CD14-positive monocyte (primary cell): ENCODE measurements around the gene RNF10. TPM values are rescaled to one million over a fixed set of nuclear protein-coding genes. Genes with fewer than 3 reads are reported as not detected.

Source experiments
- DNase-seq, 3 donors: peaks; one replicate each; pipeline ENCODE4 v3.0.0-alpha.2; 2011 to 2022
- H2AFZ ChIP-seq: 2 replicates; pipeline ENCODE4 v1.6.0; 2012; ENCODE audit warnings: mild to moderate bottlenecking, low read depth, low read length, inconsistent platforms; ENCODE audit not compliant: insufficient read depth, poor library complexity, severe bottlenecking
- H3K27ac ChIP-seq, 2 donors: 1 replicate in 1 of 2; 2 replicates in 1 of 2; pipeline ENCODE4 v1.5.1; 2012 to 2013; ENCODE audit warnings: low read length in 2 of 2, control low read depth in 1 of 2, inconsistent platforms in 1 of 2, low read depth in 1 of 2, mild to moderate bottlenecking in 1 of 2
- H3K27me3 ChIP-seq, 2 donors: one replicate each; pipeline versions ENCODE4 v1.6.0 to v1.6.1; 2011 to 2013; ENCODE audit warnings: low read length in 2 of 2; ENCODE audit not compliant: control insufficient read depth in 2 of 2, insufficient read depth in 2 of 2
- H3K36me3 ChIP-seq, 2 donors: replicated peaks in 1 of 2; 1 replicate in 1 of 2; 2 replicates in 1 of 2; pipeline versions ENCODE4 v1.5.1 to v1.6.1; 2012 to 2013; ENCODE audit warnings: low read length in 2 of 2, control low read depth in 1 of 2, inconsistent platforms in 1 of 2, mild to moderate bottlenecking in 1 of 2; ENCODE audit not compliant: insufficient read depth in 2 of 2, control insufficient read depth in 1 of 2
- H3K4me1 ChIP-seq, 2 donors: 1 replicate in 1 of 2; 2 replicates in 1 of 2; pipeline versions ENCODE4 v1.5.1 to v1.6.1; 2012 to 2013; ENCODE audit warnings: low read length in 2 of 2, control low read depth in 1 of 2, inconsistent platforms in 1 of 2, mild to moderate bottlenecking in 1 of 2, moderate library complexity in 1 of 2; ENCODE audit not compliant: insufficient read depth in 2 of 2, control insufficient read depth in 1 of 2
- H3K4me2 ChIP-seq: replicated peaks from 2 replicates; pipeline ENCODE3; 2012; ENCODE audit warnings: low read length, moderate library complexity, mild to moderate bottlenecking; ENCODE audit not compliant: poor library complexity, severe bottlenecking; ENCODE audit errors: extremely low read depth
- H3K4me3 ChIP-seq, 3 experiments: fragments of 200-600 bp in 1 of 3; sonication (generic) in 1 of 3; replicated peaks in 1 of 3; 1 replicate in 2 of 3; 2 replicates in 1 of 3; pipeline ENCODE4 v1.5.1; 2011 to 2013; ENCODE audit warnings: low read length in 3 of 3, mild to moderate bottlenecking in 3 of 3, control low read depth in 2 of 3, low read depth in 2 of 3, inconsistent platforms in 1 of 3, moderate library complexity in 1 of 3
- H3K79me2 ChIP-seq: 2 replicates; pipeline ENCODE4 v1.6.0; 2012; ENCODE audit warnings: mild to moderate bottlenecking, control low read depth, inconsistent platforms, low read length, moderate library complexity; ENCODE audit not compliant: insufficient read depth
- H3K9ac ChIP-seq: 2 replicates; pipeline ENCODE4 v1.6.0; 2017; ENCODE audit warnings: low read length, mild to moderate bottlenecking; ENCODE audit not compliant: insufficient read depth, poor library complexity, severe bottlenecking
- H3K9me3 ChIP-seq, 2 donors: replicated peaks in 1 of 2; 1 replicate in 1 of 2; 2 replicates in 1 of 2; pipeline versions ENCODE4 v1.5.1 to v1.6.1; 2012 to 2013; ENCODE audit warnings: low read length in 2 of 2, control low read depth in 1 of 2; ENCODE audit not compliant: control insufficient read depth in 1 of 2, insufficient read depth in 1 of 2
- H4K20me1 ChIP-seq: 2 replicates; pipeline ENCODE4 v1.6.0; 2012; ENCODE audit warnings: mild to moderate bottlenecking, low read length, control low read depth, moderate library complexity; ENCODE audit not compliant: insufficient read depth
- H3K27ac Mint-ChIP-seq, 7 donors: one replicate each; pipeline ENCODE4 v1.8.0; 2020; ENCODE audit warnings: mild to moderate bottlenecking in 7 of 7, mixed read lengths in 7 of 7, moderate library complexity in 6 of 7, inconsistent platforms in 2 of 7
- H3K27me3 Mint-ChIP-seq, 3 donors: one replicate each; pipeline ENCODE4 v1.8.0; 2021 to 2022; ENCODE audit warnings: low read depth in 3 of 3, mild to moderate bottlenecking in 3 of 3, mixed read lengths in 3 of 3, moderate library complexity in 3 of 3, inconsistent platforms in 1 of 3
- H3K36me3 Mint-ChIP-seq, 2 donors: one replicate each; pipeline ENCODE4 v1.8.0; 2020; ENCODE audit warnings: mixed read lengths in 2 of 2, inconsistent platforms in 1 of 2, mild to moderate bottlenecking in 1 of 2
- H3K4me1 Mint-ChIP-seq: one replicate; pipeline ENCODE4 v1.8.0; 2020; ENCODE audit warnings: mild to moderate bottlenecking, mixed read lengths
- H3K4me3 Mint-ChIP-seq, 2 donors: one replicate each; pipeline ENCODE4 v1.8.0; 2020; ENCODE audit warnings: mild to moderate bottlenecking in 2 of 2, mixed read lengths in 2 of 2, moderate library complexity in 1 of 2
- H3K9me3 Mint-ChIP-seq, 7 donors: one replicate each; pipeline ENCODE4 v1.8.0; 2020 to 2022; ENCODE audit warnings: mixed read lengths in 7 of 7, mild to moderate bottlenecking in 6 of 7, moderate library complexity in 6 of 7, inconsistent platforms in 2 of 7
- CTCF ChIP-seq: fragments of 200-600 bp; IDR thresholded peaks from one replicate; pipeline ENCODE4 v1.8.0; 2022; ENCODE audit warnings: antibody characterized with exemption, mild to moderate bottlenecking
- WGBS: methylation state at CpG from one replicate; pipeline ENCODE4 v1.1.5; 2013; ENCODE audit warnings: missing lambda C conversion rate; ENCODE audit not compliant: insufficient coverage; 5-methylcytosine and 5-hydroxymethylcytosine counted together
- intact Hi-C, 2 donors: fragments of 100-400 bp; cut with micrococcal nuclease; formaldehyde crosslinking; loops; one replicate each; pipeline versions ENCODE4 v1.15.0 to v1.15.1; 2023
- polyA plus RNA-seq, 3 donors: library from polyadenylated mRNA; depleted of rRNA in 1 of 3; unstranded in 2 of 3; stranded (reverse) in 1 of 3; fragments of 300-500 nt in 2 of 3; fragments of >200 nt in 1 of 3; fragmentation: Illumina TruSeq in 2 of 3; gene quantifications; 1 replicate in 2 of 3; 2 replicates in 1 of 3; pipeline ENCODE4 v1.2.3, GENCODE V29; 2012 to 2021

Gene RNF10
- polyA plus RNA-seq, 3 donors = 62.4 to 178 (median 106) TPM

- H3K36me3 Mint-ChIP-seq = peaks cover 8 to 41% of the 10 kb centered on the region in 2 donors
- H3K4me1 Mint-ChIP-seq = peaks cover 62% of the 10 kb centered on the region
- Histone ChIP-seq H3K4me2 (peak overlapping the region; percentile 27), H3K36me3 (peaks cover 0 to 16% of the 10 kb centered on the region in 2 donors), H4K20me1 (peaks cover 89% of the 10 kb centered on the region), H3K4me3 (peak overlapping the region in 1 of 3 experiments; percentile 41), H3K9me3 (no peaks in the 10 kb centered on the region), H3K27ac (peak overlapping the region; percentile 51 to 80), H3K4me1 (peaks cover 59 to 64% of the 10 kb centered on the region in 2 donors), H2AFZ (no peak overlapping the region), H3K79me2 (peaks cover 95% of the 10 kb centered on the region), H3K27me3 (no peaks in the 10 kb centered on the region), H3K9ac (no peak overlapping the region)
- 16% methylated on average over 3 of the region's 6 CpGs for WGBS
- H3K27me3 Mint-ChIP-seq = no peaks in the 10 kb centered on the region
- TF ChIP-seq CTCF = no peak
- no peaks in the 10 kb centered on the region for H3K9me3 Mint-ChIP-seq
- H3K4me3 Mint-ChIP-seq = peak overlapping the region; percentile 31 to 73
- peak overlapping the region; percentile 37 to 91 (median 73) for H3K27ac Mint-ChIP-seq
- peak in 1 of 3 donors; percentile 14 for DNase-seq
- intact Hi-C loops = loop anchor here (5.0 kb wide), 2 partner anchors 39 to 41 kb away; partner anchors contain the start of gene DYNLL1 (in 1 of the 2)
These were observed 4.4 kb downstream of the RNF10 start for GRCh38 chr12:120538281-120539156.

GRCh38 chr12:120539303-120539702, 5.1 kb downstream of the RNF10 start:
- TF ChIP-seq CTCF = no peak
- H3K79me2 ChIP-seq = peaks cover 100% of the 10 kb centered on the region
- peaks cover 97% of the 10 kb centered on the region for H4K20me1 ChIP-seq
- Mint-ChIP-seq H3K36me3 (peaks cover 9 to 48% of the 10 kb centered on the region in 2 donors), H3K4me3 (peak overlapping the region in 1 of 2 donors; percentile 42), H3K27ac (peak overlapping the region in 5 of 7 donors; percentile 37 to 88 (median 76)), H3K4me1 (peaks cover 63% of the 10 kb centered on the region), H3K9me3 (no peaks in the 10 kb centered on the region), H3K27me3 (no peaks in the 10 kb centered on the region)
- peak overlapping the region in 1 of 2 donors; percentile 80 for H3K27ac ChIP-seq
- H3K9me3 ChIP-seq = no peaks in the 10 kb centered on the region
- no peak overlapping the region for H3K9ac ChIP-seq
- peaks cover 59 to 64% of the 10 kb centered on the region in 2 donors for H3K4me1 ChIP-seq
- DNase-seq = no peak
- H3K4me3 ChIP-seq = peak overlapping the region in 1 of 3 experiments; percentile 6
- no peak overlapping the region for H2AFZ ChIP-seq
- peaks cover under 1 to 23% of the 10 kb centered on the region in 2 donors for H3K36me3 ChIP-seq
- intact Hi-C loops = loop anchor here (5.0 kb wide), 2 partner anchors 38 to 42 kb away; partner anchors contain the start of gene DYNLL1 (in 1 of the 2)
- peak overlapping the region; percentile 27 for H3K4me2 ChIP-seq
- 78% methylated on average over 1 of the region's 1 CpG for WGBS
- H3K27me3 ChIP-seq = no peaks in the 10 kb centered on the region
